MM.1S (cell line): ENCODE measurements around the gene ANKRD6.
"Not testable (repeated sequence)": the region's sequence is repeated elsewhere in the genome, so short reads cannot be mapped to it uniquely, and the experiment has no call there.

Experiments used
- DNase-seq: peaks from one replicate; pipeline ENCODE4 v3.0.0-alpha.2; 2015
- H2AFZ ChIP-seq: fragments of 300-600 bp; sonication (generic); 2 replicates; pipeline ENCODE4 v1.6.0; 2016; ENCODE audit warnings: antibody characterized with exemption, low read length
- H3F3A ChIP-seq: fragments of 300-600 bp; sonication (generic); 2 replicates; pipeline ENCODE4 v1.6.1; 2016; ENCODE audit warnings: mild to moderate bottlenecking, antibody characterized with exemption, low read length, moderate library complexity, mixed read lengths; ENCODE audit not compliant: insufficient read depth
- H3K27ac ChIP-seq: fragments of 300-600 bp; sonication (generic); 2 replicates; pipeline ENCODE4 v1.5.1; 2016; ENCODE audit warnings: mild to moderate bottlenecking, low read length
- H3K27me3 ChIP-seq: fragments of 300-600 bp; sonication (generic); replicated peaks from 2 replicates; pipeline ENCODE4 v1.6.0; 2016; ENCODE audit warnings: low read length; ENCODE audit not compliant: insufficient read depth
- H3K36me3 ChIP-seq: fragments of 300-600 bp; sonication (generic); replicated peaks from 2 replicates; pipeline ENCODE4 v1.6.1; 2016; ENCODE audit warnings: mild to moderate bottlenecking, low read length, mixed read lengths; ENCODE audit not compliant: insufficient read depth
- H3K4me1 ChIP-seq: fragments of 300-600 bp; sonication (generic); 2 replicates; pipeline ENCODE4 v1.6.1; 2016; ENCODE audit warnings: low read length, mixed read lengths
- H3K4me2 ChIP-seq: fragments of 300-600 bp; sonication (generic); 2 replicates; pipeline ENCODE4 v1.6.0; 2016; ENCODE audit warnings: low read depth, low read length
- H3K4me3 ChIP-seq: fragments of 300-600 bp; sonication (generic); 2 replicates; pipeline ENCODE4 v1.5.1; 2016; ENCODE audit warnings: low read length, mixed read lengths
- H3K79me2 ChIP-seq: fragments of 300-600 bp; sonication (generic); 2 replicates; pipeline ENCODE4 v1.6.1; 2016; ENCODE audit warnings: mixed run types, low read length, mixed read lengths
- H3K9ac ChIP-seq: fragments of 300-600 bp; sonication (generic); 2 replicates; pipeline ENCODE4 v1.6.1; 2016; ENCODE audit warnings: low read length, mixed read lengths
- H3K9me2 ChIP-seq: fragments of 300-600 bp; sonication (generic); replicated peaks from 2 replicates; pipeline ENCODE4 v1.6.1; 2016; ENCODE audit warnings: mild to moderate bottlenecking, low read length, mixed read lengths; ENCODE audit not compliant: insufficient read depth
- H3K9me3 ChIP-seq: fragments of 300-600 bp; sonication (generic); replicated peaks from 2 replicates; pipeline ENCODE4 v1.6.1; 2016; ENCODE audit warnings: mild to moderate bottlenecking, low read length, mixed read lengths; ENCODE audit not compliant: insufficient read depth
- H4K20me1 ChIP-seq: fragments of 300-600 bp; sonication (generic); 2 replicates; pipeline ENCODE4 v1.6.1; 2016; ENCODE audit warnings: mild to moderate bottlenecking, low read length, moderate library complexity, mixed read lengths; ENCODE audit not compliant: insufficient read depth
- EZH2 ChIP-seq: fragments of 300-600 bp; sonication (generic); optimal IDR thresholded peaks from 2 replicates; pipeline ENCODE3; 2017; ENCODE audit warnings: low read depth, mild to moderate bottlenecking, antibody characterized with exemption, low read length, mixed read lengths
- EZH2phosphoT487 ChIP-seq: fragments of 300-600 bp; sonication (generic); IDR thresholded peaks from 2 replicates; pipeline ENCODE4 v1.6.1; 2018; ENCODE audit warnings: antibody characterized with exemption, low read length
- TF ChIP-seq, protein P1 (sequence below): fragments of 300-600 bp; sonication (generic); IDR thresholded peaks from 2 replicates; pipeline ENCODE4 v1.5.1; 2016; ENCODE audit warnings: antibody characterized with exemption, low read length, mixed read lengths

The ANKRD6 gene

DNA sequence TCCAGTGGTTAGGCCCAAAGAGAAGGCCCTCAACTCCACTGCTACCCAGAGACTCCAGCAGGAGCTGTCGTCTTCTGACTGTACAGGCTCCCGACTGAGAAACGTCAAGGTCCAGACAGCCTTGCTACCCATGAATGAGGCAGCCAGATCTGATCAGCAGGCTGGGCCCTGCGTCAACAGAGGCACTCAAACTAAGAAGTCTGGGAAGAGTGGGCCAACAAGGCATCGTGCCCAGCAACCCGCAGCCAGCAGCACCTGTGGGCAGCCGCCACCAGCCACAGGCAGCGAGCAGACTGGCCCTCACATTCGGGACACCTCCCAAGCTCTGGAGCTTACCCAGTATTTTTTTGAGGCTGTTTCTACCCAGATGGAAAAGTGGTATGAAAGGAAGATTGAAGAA is 197.5 kb downstream of the ANKRD6 start:
- Histone ChIP-seq H3K9ac (no peak overlapping the region), H3K27me3 (no peaks in the 10 kb centered on the region), H3K4me3 (no peak overlapping the region), H3K4me2 (no peak overlapping the region), H2AFZ (no peak overlapping the region), H3K36me3 (no peaks in the 10 kb centered on the region), H3K9me2 (no peaks in the 10 kb centered on the region), H3K79me2 (no peaks in the 10 kb centered on the region), H3K9me3 (no peaks in the 10 kb centered on the region), H3K27ac (no peak overlapping the region), H3K4me1 (peaks cover 11% of the 10 kb centered on the region; the same call in 1 of the 2 replicates), H4K20me1 (no peaks in the 10 kb centered on the region), H3F3A (no peaks in the 10 kb centered on the region; the same call in 1 of the 2 replicates)
- DNase-seq: no peak
- TF ChIP-seq, protein P1, sequence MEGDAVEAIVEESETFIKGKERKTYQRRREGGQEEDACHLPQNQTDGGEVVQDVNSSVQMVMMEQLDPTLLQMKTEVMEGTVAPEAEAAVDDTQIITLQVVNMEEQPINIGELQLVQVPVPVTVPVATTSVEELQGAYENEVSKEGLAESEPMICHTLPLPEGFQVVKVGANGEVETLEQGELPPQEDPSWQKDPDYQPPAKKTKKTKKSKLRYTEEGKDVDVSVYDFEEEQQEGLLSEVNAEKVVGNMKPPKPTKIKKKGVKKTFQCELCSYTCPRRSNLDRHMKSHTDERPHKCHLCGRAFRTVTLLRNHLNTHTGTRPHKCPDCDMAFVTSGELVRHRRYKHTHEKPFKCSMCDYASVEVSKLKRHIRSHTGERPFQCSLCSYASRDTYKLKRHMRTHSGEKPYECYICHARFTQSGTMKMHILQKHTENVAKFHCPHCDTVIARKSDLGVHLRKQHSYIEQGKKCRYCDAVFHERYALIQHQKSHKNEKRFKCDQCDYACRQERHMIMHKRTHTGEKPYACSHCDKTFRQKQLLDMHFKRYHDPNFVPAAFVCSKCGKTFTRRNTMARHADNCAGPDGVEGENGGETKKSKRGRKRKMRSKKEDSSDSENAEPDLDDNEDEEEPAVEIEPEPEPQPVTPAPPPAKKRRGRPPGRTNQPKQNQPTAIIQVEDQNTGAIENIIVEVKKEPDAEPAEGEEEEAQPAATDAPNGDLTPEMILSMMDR: no peak
- no peak for TF ChIP-seq EZH2
- TF ChIP-seq EZH2phosphoT487: no peak

GRCh38 chr6:89636412-89636811 is 203.5 kb downstream of the ANKRD6 start:
- not testable (repeated sequence) for H3K27me3 ChIP-seq, H3K36me3 ChIP-seq, DNase-seq, H3K9ac ChIP-seq, H2AFZ ChIP-seq, H3K4me2 ChIP-seq, H3K79me2 ChIP-seq, H3K4me1 ChIP-seq, H4K20me1 ChIP-seq, H3K27ac ChIP-seq, H3F3A ChIP-seq, H3K9me3 ChIP-seq, H3K9me2 ChIP-seq, H3K4me3 ChIP-seq

DNA sequence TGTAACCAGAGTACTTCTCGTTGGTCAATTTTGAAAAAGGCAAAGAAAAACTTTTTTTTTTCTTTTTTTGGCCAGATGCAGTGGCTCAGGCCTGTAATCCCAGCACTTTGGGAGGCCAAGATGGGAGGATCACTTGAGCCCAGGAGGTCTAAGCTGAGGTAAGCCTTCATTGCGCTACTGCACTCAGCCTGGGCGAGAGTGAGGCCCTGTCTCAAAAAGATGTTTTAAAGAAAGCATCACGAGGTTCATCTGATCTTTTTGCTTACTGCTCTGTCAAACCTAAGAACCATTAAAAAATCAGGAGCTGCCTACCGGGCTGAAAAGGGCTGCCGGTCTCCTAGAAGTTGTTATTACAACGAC is 205.0 kb downstream of the ANKRD6 start:
- peaks cover 4% of the 10 kb centered on the region; the same call in 1 of the 2 replicates for H3K79me2 ChIP-seq
- H3K9ac ChIP-seq: peak overlapping the region; percentile 84
- TF ChIP-seq, protein P1: no peak
- no peak for TF ChIP-seq EZH2
- no peak for TF ChIP-seq EZH2phosphoT487
- peak overlapping the region; percentile 82 for H3K4me3 ChIP-seq
- no peaks in the 10 kb centered on the region for H3K27me3 ChIP-seq
- no peaks in the 10 kb centered on the region for H3K9me2 ChIP-seq
- H2AFZ ChIP-seq: peak overlapping the region; percentile 78
- 0 out of 2 replicates have a peak, but pooled peaks cover 2% of the 10 kb centered on the region for H3K4me1 ChIP-seq
- H4K20me1 ChIP-seq: no peaks in the 10 kb centered on the region
- no peak for DNase-seq
- peak overlapping the region; percentile 80 for H3K27ac ChIP-seq
- peak overlapping the region; percentile 88 for H3K4me2 ChIP-seq
- H3K9me3 ChIP-seq: no peaks in the 10 kb centered on the region
- peaks cover 7% of the 10 kb centered on the region for H3F3A ChIP-seq
- H3K36me3 ChIP-seq: no peaks in the 10 kb centered on the region

DNA sequence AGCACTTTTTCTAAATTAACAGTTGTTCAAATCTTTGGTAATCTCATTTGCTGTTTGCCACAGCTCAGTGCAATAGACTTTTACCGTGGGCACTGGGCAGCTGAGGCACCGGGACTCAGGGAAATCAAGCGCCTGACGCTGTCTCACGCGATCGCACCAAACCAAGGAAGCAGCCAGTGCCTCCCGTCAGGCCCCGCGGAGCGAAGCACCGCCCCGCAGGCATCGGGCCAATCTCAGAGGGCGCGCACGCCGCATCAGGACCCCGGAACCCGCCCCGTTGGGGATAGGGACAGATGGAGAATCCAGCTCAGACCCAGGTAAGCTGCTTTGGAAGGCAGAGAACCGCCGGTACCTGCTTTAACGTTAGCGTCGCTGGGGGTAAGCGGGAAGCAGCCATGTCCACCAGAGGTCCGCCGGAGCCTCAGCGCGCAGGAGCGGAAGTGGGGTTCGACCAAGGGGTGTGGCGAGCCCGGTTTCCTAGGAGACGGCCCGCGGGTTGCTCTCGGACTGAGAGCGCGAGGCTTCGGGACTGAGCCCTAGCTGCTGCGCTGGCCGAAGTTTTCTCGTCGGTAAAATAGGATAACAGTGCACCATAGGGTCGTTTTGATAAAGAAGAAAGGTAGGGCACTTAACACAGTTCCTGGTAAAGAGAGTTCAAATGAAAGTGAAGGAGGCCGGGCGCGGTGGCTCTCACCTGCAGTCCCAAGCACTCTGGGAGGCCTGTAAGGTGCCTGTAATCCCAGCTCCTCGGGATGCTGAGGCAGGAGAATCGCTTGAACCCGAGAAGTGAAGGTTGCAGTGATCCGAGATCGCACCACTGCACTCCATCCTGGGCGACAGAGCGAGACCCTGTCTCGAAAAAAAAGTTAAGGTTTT is 205.6 kb downstream of the ANKRD6 start, which contains the start of gene LYRM2:
LYRM2 (minus strand) TSS at position 428 of the 876 bp plus-strand sequence; CDS start at position 397, 31 bp downstream.
- Histone ChIP-seq H3K27ac (peak within 1 kb of the TSS; percentile 80), H3F3A (peaks cover 7% of the 10 kb centered on the region), H3K9me2 (no peaks in the 10 kb centered on the region), H3K4me2 (peak within 1 kb of the TSS; percentile 88), H3K36me3 (0 out of 2 replicates have a peak, but pooled peaks cover 5% of the 10 kb centered on the region), H4K20me1 (no peaks in the 10 kb centered on the region), H3K9ac (peak within 1 kb of the TSS; percentile 84), H3K4me3 (peak within 1 kb of the TSS; percentile 82), H3K9me3 (no peaks in the 10 kb centered on the region), H3K4me1 (0 out of 2 replicates have a peak, but pooled peaks cover 2% of the 10 kb centered on the region), H3K27me3 (no peaks in the 10 kb centered on the region), H2AFZ (peak within 1 kb of the TSS; percentile 78), H3K79me2 (peaks cover 4% of the 10 kb centered on the region; the same call in 1 of the 2 replicates)
- DNase-seq: peak; percentile 90
- TF ChIP-seq EZH2: no peak
- TF ChIP-seq, protein P1: no peak
- no peak for TF ChIP-seq EZH2phosphoT487
